Type B pancreatic cell (in vitro differentiated cells): ENCODE results near the gene SLC22A15. TPM values are rescaled to one million over a fixed set of nuclear protein-coding genes. Genes with fewer than 3 reads are reported as not detected.
"Not testable (repeated sequence)": the region's sequence is repeated elsewhere in the genome, so short reads cannot be mapped to it uniquely, and the experiment has no call there.

Source experiments
- DNase-seq: peaks from one replicate; pipeline ENCODE4 v3.0.0; 2021; ENCODE audit warnings: mixed read lengths; ENCODE audit not compliant: unreplicated experiment; ENCODE audit errors: extremely low spot score
- H3K27ac Mint-ChIP-seq: 2 replicates; pipeline ENCODE4 v1.8.0; 2021; ENCODE audit warnings: mild to moderate bottlenecking, mixed read lengths
- H3K27me3 Mint-ChIP-seq: 2 replicates; pipeline ENCODE4 v1.8.0; 2021; ENCODE audit warnings: mixed read lengths
- H3K36me3 Mint-ChIP-seq: 2 replicates; pipeline ENCODE4 v1.8.0; 2021; ENCODE audit warnings: mixed read lengths
- H3K4me1 Mint-ChIP-seq: one replicate; pipeline ENCODE4 v1.8.0; 2021; ENCODE audit warnings: mixed read lengths; ENCODE audit not compliant: unreplicated experiment
- H3K4me3 Mint-ChIP-seq: 2 replicates; pipeline ENCODE4 v1.8.0; 2021; ENCODE audit warnings: mild to moderate bottlenecking, mixed read lengths
- H3K9me3 Mint-ChIP-seq: 2 replicates; pipeline ENCODE4 v1.8.0; 2021; ENCODE audit warnings: mixed read lengths
- total RNA-seq: library from RNA; stranded (reverse); gene quantifications from 2 replicates; pipeline ENCODE4 v1.2.1, GENCODE V29; 2021; ENCODE audit warnings: low replicate concordance
- TF ChIP-seq, protein P1 (sequence below): fragments of 200-600 bp; sonication (generic); conservative IDR thresholded peaks from 2 replicates; pipeline ENCODE4 v1.5.0; 2021; ENCODE audit warnings: antibody characterized with exemption, mild to moderate bottlenecking

The SLC22A15 gene
- total RNA-seq, 1 donor from 2014 or later, result 3.9 TPM

DNA sequence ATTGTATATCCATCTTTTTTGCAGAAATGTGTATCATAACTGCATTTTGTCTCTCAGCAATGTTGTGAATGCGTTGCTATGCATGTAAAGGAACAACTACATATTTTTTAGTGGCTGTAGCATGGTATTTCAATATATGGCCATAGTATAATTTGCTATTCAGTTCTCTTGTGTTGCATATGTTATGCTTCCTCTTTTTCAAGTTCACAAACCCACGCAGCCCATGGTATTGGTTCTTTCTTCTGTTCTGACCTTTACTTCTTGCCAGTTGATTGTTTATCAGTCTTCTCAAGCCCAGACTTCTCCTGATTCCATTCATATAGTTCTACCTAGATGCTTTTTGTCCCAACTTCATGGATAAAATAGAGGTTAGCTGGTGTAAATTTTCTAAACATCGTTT is 6.1 kb downstream of the SLC22A15 start:
- Mint-ChIP-seq H3K27ac (no peak overlapping the region), H3K4me3 (no peak overlapping the region), H3K4me1 (peaks cover 3% of the 10 kb centered on the region), H3K27me3 (peaks cover 4% of the 10 kb centered on the region), H3K9me3 (no peaks in the 10 kb centered on the region), H3K36me3 (peaks cover 3% of the 10 kb centered on the region)
- DNase-seq, result no peak
- TF ChIP-seq, protein P1, sequence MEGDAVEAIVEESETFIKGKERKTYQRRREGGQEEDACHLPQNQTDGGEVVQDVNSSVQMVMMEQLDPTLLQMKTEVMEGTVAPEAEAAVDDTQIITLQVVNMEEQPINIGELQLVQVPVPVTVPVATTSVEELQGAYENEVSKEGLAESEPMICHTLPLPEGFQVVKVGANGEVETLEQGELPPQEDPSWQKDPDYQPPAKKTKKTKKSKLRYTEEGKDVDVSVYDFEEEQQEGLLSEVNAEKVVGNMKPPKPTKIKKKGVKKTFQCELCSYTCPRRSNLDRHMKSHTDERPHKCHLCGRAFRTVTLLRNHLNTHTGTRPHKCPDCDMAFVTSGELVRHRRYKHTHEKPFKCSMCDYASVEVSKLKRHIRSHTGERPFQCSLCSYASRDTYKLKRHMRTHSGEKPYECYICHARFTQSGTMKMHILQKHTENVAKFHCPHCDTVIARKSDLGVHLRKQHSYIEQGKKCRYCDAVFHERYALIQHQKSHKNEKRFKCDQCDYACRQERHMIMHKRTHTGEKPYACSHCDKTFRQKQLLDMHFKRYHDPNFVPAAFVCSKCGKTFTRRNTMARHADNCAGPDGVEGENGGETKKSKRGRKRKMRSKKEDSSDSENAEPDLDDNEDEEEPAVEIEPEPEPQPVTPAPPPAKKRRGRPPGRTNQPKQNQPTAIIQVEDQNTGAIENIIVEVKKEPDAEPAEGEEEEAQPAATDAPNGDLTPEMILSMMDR, result no peak

DNA sequence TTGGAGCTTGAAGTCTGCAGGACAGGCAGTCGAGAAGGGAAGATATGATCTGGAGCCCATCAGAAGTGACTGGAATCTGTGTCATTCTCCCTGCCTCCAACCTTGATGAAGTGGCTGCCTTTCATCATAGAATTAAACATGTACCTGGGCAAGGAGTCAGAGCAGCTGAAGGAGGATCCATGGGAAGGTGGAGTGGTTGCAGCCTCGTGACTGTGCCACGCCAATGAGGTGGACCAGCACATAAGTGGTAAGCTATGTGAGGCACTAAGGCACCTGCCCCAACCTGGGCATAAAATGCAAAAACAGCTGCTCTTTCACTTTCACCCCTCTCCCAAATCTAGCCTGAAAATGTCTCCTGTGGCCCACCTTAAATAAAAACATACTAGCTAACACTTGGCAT is 7.3 kb downstream of the SLC22A15 start:
- H3K4me1 Mint-ChIP-seq, result no peaks in the 10 kb centered on the region
- H3K36me3 Mint-ChIP-seq, result peaks cover 3% of the 10 kb centered on the region

DNA sequence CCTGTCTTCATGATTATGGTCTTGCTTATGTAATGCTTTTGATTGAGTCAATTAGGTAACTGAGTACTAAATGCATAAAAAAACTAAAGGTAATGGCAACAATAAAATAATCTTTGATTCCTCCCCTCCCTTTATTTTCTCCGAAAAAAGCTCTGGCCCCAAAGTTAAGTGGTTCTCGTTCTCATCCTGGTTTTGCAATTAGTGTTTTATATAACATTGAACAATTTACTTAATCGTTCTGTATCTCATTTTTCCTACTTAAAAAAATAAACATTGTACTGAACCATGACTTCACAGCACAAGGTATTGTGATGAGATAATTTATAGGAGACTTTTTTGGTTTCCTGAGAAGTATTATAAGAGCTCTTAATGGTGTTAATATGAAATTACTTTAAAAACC is 11.3 kb downstream of the SLC22A15 start:
- TF ChIP-seq, protein P1, result no peak
- DNase-seq, result no peak
- Mint-ChIP-seq H3K27me3 (no peaks in the 10 kb centered on the region), H3K4me1 (no peaks in the 10 kb centered on the region), H3K9me3 (no peaks in the 10 kb centered on the region), H3K36me3 (peaks cover 3% of the 10 kb centered on the region), H3K27ac (no peak overlapping the region), H3K4me3 (no peak overlapping the region)

More for the DNA sequence above, 7.3 kb downstream of the SLC22A15 start:
- H3K27ac Mint-ChIP-seq, result no peak overlapping the region
- TF ChIP-seq, protein P1, result no peak
- no peaks in the 10 kb centered on the region for H3K9me3 Mint-ChIP-seq
- H3K27me3 Mint-ChIP-seq, result no peaks in the 10 kb centered on the region
- no peak for DNase-seq
- H3K4me3 Mint-ChIP-seq, result no peak overlapping the region

DNA sequence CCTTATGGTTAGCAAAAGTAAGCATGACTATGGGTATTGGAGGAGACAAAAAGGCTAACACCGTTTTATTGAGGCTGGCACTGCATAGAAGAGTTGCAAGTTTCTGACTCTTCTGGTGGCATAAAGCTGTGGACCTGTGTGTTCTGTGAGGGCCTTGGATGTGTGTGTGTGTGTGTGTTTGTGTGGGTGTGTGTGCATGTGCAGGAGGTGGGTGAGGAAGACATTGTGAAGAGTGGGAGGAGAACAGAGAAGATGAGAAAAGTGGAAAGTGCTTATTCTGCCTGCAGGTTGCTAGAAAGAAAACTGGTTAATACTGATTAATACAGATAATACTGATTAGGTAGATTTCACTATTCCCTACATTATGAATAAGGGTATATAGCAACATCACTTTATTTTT is 12.6 kb downstream of the SLC22A15 start:
- Mint-ChIP-seq H3K4me3 (no peak overlapping the region), H3K27me3 (no peaks in the 10 kb centered on the region), H3K36me3 (peaks cover 10% of the 10 kb centered on the region), H3K4me1 (no peaks in the 10 kb centered on the region), H3K9me3 (no peaks in the 10 kb centered on the region), H3K27ac (no peak overlapping the region)
- TF ChIP-seq, protein P1, result no peak
- DNase-seq, result no peak

DNA sequence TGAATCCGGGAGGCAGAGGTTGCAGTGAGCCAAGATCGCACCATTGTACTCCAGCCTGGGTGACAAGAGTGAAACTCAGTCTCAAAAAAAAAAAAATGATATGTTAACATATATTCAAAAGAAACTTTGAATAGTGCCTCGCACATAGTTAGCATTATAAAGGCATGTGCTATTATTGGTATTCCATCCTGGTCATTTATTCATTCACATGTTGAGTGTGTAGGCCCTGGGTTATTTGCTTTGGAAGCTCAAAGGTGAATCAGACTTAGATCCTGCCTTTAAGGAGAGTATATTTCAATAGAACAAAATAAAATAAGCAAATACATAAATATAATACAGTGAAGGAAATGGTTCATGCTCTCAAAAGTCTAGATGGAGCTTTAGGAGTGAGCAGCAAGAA is 13.4 kb downstream of the SLC22A15 start:
- H3K27me3 Mint-ChIP-seq, result no peaks in the 10 kb centered on the region
- peaks cover 10% of the 10 kb centered on the region for H3K36me3 Mint-ChIP-seq
- H3K4me1 Mint-ChIP-seq, result no peaks in the 10 kb centered on the region
- H3K9me3 Mint-ChIP-seq, result no peaks in the 10 kb centered on the region
- DNase-seq, result no peak
- TF ChIP-seq, protein P1, result no peak
- no peak overlapping the region for H3K4me3 Mint-ChIP-seq
- no peak overlapping the region for H3K27ac Mint-ChIP-seq

DNA sequence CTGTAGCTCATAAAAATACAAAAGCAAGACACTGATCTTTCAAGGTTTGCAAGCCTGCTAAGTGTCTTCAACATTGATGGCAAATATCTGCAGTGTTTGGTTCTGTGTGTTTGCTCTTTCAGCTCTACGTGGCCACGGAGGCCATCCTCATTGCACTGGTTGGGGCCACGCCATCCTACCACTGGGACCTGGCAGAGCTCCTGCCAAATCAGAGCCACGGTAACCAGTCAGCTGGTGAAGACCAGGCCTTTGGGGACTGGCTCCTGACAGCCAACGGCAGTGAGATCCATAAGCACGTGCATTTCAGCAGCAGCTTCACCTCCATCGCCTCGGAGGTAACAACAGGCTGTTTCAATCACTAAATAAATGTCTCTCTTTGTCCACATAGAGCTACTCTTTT is 15.6 kb downstream of the SLC22A15 start:
- H3K27ac Mint-ChIP-seq, result no peak overlapping the region
- no peak overlapping the region for H3K4me3 Mint-ChIP-seq
- H3K9me3 Mint-ChIP-seq, result no peaks in the 10 kb centered on the region
- H3K4me1 Mint-ChIP-seq, result no peaks in the 10 kb centered on the region
- TF ChIP-seq, protein P1, result no peak
- peaks cover 13% of the 10 kb centered on the region for H3K36me3 Mint-ChIP-seq
- no peaks in the 10 kb centered on the region for H3K27me3 Mint-ChIP-seq
- no peak for DNase-seq

DNA sequence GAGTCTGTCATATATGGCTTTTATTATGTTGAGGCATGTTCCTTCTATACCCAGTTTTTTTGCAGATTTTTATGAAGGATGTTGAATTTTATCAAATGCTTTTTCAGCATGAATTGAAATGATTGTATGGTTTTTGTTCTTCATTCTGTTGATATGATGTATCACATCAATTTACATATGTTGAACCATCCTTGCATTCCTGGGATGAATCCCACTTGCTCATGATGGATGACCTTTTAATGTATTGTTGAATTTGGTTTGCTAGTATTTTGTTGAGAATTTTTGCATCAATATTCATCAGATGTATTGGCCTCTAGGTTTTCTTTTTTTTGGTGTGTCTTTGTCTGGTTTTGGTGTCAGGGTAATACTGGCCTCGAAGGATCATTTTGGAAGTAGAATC is 21.6 kb downstream of the SLC22A15 start:
- H3K4me1 Mint-ChIP-seq, H3K27ac Mint-ChIP-seq, H3K9me3 Mint-ChIP-seq, H3K27me3 Mint-ChIP-seq, H3K4me3 Mint-ChIP-seq, DNase-seq: not testable (repeated sequence)
- H3K36me3 Mint-ChIP-seq, result peaks cover 53% of the 10 kb centered on the region
